Esophagus muscularis mucosa (tissue), 3 donors: ENCODE measurements around the gene SEL1L3.

ENCODE experiments used
- CTCF ChIP-seq, 3 experiments: fragments of 200-600 bp in 2 of 3; fragments of 450-650 bp in 1 of 3; sonication (generic) in 2 of 3; IDR thresholded peaks; one replicate each; pipeline ENCODE4 v1.5.1; 2017 to 2019; ENCODE audit warnings: antibody characterized with exemption in 3 of 3, mild to moderate bottlenecking in 2 of 3, moderate library complexity in 1 of 3
- POLR2A ChIP-seq: fragments of 450-650 bp; IDR thresholded peaks from one replicate; pipeline ENCODE4 v1.6.1; 2017; ENCODE audit warnings: antibody characterized with exemption, moderate library complexity, mild to moderate bottlenecking, low read depth

- no peak for TF ChIP-seq POLR2A
- no peak for TF ChIP-seq CTCF (IDR thresholded peaks at IDR 0.05)
Observed at GRCh38 chr4:25860586-25861279, 2.1 kb downstream of the SEL1L3 start.
